ENCODE measurements around the gene THOP1.
"Not testable (repeated sequence)": the region's sequence is repeated elsewhere in the genome, so short reads cannot be mapped to it uniquely, and the experiment has no call there.

Gene THOP1

DNA sequence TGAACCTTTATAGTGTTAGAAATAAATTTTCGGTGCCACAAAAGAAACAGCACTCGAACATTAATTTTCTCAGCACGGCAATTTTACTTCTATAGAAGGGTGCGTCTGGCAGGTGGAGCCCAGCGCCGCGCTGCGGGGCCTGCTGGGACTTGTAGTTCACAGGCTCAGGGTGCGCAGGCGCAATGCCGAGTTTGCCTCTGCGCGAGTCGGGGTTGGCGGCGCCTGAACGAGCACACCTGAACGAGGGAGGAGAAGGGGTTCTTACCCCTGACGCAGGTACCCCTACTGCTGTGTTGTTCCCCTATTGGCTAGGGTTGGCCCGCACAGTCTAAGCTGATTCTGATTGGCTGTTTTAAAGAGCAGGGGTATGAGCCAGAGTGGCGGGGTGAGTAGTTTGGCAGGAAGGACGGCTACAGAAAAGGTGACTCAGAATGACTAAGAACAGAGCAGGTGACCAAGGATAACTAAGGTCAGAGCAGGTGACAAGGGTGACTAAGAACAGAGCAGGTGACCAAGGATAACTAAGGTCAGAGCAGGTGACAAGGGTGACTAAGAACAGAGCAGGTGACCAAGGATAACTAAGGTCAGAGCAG is 32.0 kb downstream of the THOP1 start:
- FAIRE-seq = not testable (repeated sequence)

DNA sequence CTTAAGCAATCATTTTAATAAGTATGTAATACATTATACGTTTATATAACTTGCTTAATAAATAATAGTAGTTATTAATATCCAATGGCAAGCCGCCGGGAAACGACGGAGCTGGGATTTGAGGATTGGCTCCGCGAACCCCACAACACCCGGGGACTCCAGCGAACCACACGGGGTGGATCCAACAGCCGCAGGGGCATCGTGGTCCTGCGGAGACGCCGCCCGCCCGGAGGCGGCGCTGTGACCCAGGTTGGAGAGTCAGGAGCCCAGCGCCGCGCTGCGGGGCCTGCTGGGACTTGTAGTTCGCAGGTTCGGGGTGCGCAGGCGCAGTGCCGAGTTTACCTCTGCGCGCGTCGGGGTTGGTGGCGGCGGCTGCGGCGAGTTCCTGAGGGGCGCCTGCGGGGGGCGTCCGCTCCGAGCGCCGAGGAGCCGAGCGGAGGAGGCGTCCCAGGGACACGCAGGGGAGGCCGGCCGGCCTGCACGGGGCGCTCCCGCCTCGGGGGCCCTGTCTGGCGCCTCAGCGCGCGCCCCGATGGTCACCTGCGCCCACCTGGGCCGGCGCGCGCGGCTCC is 34.3 kb downstream of the THOP1 start, which contains the start of gene ZNF554:
Gene ZNF554, plus strand, starts transcription at position 329 of the 572 bp plus-strand sequence. Its CDS starts 204 bp downstream, at position 533.
- no peak for FAIRE-seq

DNA sequence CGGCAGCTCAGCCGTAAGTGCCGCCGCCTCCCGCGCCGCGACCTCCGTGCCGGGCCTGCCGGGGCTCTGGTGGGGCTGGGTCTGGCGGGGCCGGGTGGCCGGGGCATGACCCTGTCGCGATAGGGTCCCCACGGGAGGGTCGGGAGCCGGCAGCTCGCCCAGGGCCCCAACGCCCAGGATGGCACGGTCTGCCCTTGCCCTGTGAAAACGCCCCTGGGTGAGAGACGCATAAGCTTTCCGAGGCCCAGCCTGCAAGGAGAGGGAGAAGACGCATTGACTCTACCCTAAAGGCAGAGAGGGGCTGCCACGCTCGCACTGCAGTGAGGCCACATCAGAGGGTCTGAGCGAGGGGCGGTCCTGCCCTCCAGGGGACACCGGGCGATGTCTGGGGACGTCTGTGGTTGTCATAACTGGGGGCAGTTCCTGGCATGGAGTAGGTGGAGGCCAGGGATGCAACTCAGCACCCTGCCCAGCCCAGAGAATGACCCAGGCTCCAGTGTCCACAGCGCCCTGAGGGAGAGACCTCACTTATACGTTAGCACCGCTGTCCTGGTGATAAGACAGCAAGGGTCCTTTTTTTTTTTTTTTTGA is 34.9 kb downstream of the THOP1 start:
- FAIRE-seq = no peak

DNA sequence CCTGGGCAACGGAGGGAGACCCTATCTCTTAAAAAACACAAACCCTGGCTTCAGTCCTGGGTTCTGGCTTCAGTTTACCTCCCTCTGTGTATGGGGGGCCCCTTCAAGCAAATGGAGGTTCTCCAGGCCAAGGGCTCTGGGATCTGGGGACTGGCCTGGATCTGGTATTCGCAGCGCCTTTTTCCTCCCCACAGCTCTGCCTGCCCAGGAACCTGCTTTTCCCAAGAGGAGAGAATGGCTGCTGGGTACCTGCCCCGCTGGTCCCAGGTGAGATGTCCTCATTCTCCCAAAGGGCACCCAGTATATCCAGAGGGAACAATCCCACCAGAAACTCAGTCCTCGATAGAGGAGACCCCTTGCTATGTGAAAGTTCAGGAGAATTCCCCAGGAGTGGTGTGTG is 37.5 kb downstream of the THOP1 start:
- FAIRE-seq = no peak

DNA sequence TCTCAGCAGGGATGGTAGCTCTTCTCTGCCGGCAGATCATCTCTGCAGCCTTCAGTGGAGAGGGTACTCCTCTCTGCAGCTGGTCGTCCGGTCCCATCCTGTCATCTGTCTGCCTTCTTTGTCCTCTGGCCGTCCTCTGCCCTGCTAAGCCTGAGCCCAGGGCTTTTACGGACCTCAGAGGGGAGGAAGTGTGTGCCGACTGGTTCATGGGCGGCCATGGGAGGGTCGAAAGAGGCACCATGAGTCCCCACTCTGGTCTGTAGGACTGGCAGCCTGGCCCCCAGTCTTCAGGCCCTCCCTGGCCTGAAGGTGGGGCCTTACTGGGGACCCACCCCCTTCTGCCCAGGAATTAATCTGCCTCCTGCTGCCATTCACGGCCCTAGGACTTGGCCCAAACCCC is 38.3 kb downstream of the THOP1 start:
- no peak for FAIRE-seq

DNA sequence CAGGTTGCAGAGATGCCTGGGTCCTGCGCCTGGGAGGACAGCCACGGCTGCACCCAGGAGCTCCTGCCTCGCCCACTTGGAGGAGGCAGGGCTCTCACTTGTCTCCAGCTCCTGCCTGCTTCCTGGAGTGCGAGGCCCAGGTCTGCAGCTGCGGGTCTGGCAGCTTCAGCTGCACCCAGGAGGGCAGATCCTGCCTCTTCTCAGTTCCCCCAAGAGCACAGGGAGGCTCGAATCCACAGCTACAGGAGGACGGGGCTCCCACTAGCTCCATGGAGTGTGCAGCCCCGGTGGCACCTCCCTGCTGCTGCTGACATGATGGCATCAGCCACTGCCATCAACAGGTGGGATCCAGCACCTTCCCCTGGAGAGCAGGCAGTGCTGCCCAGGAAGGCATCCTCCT is 38.8 kb downstream of the THOP1 start:
- FAIRE-seq = no peak

DNA sequence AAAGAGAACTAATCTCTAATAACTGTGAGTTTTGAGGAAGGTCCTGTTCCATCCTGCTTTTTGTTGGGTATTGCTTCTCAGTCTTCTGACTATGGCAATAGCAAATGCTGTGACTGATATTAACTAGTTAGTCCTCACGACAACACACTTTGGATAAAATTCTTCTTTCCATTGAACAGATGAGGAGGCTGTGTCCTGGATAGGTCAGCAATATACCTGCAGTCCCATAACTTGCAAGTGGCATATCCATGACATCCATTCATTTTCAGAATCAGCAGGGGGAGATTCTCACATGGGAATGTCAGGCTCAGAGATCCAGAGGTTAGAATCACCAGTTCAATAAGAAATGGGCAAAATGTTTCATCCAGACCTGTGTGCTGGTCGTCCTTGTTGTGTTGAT is 41.7 kb downstream of the THOP1 start:
- no peak for FAIRE-seq

DNA sequence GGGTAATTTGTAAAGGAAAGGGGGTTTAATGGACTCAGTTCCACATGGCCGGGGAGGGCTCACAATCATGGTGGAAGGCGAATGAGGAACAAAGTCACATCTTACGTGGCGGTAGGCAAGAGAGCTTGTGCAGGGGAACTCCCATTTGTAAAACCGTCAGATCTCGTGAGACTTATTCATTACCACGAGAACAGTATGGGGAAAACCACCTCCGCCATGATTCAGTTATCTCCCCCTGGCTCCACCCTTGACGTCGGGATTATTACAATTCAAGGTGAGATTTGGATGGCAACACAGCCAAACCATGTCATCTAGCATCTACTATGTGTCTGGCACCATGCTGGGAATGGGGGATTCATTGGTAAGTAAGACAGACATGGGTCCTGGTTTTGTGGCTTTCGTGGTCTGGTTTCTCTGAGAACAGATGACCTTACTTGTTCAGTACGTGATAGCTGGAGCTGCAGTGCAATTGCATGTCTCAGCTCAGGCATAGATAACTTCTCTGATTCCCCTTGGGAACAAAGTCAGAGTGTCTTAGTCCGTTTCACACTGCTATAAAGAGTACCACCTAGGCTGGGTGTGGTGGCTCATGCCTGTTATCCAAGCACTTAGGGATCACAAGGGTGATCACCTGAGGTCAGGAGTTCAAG is 42.7 kb downstream of the THOP1 start:
- FAIRE-seq = no peak

DNA sequence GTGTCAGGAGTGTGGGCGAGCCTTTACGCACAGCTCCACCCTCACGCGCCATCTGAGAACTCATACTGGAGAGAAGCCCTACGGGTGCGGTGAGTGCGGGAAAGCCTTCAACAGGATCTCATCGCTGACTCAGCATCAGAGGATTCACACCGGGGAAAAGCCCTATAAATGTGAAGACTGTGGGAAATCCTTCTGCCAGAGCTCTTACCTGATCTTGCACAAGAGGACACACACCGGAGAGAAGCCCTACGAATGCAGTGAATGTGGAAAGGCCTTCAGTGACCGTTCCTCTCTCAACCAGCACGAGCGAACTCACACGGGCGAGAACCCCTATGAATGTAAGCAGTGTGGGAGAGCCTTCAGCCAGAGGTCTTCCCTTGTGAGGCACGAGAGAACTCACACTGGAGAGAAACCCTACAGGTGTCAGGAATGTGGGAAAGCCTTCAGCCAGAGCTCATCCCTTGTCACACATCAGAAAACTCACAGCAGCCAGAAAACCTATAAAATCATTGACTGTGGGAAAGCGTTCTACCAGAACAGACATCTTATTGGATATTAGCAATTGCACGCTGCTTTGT is 49.1 kb downstream of the THOP1 start:
- FAIRE-seq = no peak

DNA sequence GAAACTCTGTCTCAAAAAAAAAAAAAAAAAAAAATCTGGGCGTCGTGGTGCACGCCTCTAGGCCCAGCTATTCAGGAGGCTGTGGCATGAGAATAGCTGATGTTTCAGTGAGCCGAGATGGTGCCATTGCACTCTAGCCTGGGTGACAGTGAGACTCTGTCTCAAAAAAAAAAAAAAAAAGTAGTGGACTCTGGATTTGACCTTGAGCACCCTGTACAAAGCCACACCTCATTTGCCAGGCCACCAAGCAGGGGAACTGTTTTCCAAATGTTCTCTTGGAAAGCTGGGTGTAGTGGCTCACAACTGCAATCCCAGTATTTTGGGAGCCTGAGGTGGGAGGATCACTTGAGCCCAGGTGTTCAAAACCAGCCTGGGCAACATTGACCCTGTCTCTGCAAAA is 52.1 kb downstream of the THOP1 start:
- no peak for FAIRE-seq

DNA sequence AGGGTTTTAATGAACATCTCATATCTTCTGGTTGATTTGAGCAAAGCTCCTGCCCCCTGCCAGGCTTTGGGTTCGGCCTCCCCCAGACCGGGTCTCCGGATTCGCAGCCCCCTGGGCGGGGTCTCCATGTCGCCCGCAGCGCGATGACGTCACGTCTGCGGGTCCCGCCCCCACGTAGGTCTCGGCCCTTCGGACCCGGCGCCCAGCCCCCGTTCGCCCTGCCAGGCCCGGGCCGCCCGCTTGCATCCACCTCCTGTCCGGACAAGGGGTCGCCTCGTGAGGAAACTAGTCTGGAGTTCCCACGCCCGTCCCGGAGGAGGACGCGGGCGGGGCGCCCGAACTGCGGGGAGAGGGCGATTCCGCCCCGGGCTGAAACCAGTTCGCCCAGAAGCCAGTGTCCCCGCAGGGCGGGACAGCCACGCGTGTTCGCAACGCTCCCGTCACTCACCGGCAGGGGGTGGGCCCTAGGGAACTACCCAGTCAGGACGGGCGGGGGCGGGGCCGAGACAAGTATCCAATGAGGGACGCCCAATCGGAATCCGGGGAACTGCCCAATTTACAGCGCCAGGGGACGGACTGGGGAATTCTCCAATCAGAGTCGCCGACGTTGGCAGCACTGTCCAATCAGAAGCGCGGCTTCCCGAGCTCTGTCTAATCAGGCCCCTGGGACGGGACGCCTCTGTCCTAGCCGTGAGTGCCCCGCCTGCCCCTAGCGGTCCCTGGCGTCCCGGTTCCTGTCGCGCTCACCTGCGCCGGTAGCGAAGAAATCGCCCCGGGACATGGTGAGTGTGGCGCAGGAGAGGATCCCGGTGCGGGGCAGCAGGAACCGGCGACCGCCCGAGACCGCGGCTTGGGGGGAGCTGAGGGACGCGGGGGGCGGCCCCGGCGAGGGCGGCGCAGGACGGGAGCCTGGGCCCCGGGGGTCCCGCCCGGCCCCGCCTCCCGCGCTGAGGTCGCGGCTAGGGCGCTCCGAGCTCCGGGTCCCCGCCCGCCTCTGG is 55.8 kb downstream of the THOP1 start, which contains the start of gene ZNF555:
Gene ZNF555, plus strand, starts transcription at position 682 of the 998 bp plus-strand sequence. Its CDS starts 98 bp downstream, at position 780.
- FAIRE-seq = peak; percentile 90

DNA sequence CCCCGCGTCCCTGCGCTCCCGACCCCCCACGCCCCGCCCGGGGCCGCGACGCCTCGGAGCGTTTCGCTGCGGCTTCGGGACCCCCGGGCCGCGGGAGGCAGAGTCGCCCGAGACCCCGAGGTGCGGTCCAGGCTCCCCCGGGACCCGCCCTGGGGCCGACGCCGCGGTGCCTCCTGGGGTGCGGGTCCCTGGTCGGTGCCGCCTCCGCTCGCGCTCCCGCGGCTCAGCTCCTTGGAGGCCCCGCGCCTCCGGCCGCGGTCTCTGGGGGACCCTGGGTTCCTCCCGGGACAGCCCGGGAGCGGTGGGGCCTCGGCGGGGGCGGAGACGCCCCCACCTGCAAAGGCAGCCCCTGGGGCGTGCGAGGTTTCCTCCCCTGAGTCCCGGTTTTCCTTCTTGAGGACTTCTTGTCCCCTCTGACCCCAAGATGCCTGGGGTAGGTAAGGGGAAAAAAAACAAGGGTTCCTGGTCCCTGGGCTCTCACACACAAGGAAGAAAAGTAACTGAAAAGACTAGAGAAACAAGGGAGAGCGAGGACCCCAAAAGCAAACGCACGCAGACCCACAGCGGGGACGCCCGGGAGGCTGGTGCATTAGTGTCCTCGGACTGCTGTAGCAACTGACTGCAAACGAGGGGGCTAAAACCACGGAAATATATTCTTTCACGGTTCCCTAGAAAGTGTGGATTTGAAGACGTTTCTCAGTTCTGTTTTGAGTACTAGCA is 56.7 kb downstream of the THOP1 start:
- no peak for FAIRE-seq

DNA sequence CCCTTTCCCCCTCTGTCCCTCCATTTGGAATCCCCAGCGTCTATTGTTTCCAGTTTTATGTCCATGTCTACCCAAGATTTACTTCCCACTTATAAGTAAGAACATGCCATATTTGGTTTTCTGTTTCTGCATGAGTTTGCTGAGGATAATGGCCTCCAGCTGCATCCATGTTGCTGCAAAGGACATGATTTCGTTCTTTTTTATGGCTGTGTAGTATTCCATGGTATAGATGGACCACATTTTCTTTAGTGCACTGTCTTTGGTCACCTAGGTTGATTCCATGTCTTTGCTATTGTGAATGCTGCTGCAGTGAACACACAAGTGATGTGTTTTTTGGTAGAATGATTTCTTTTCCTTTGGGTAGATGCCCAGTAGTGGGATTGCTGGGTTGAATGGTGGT is 59.8 kb downstream of the THOP1 start:
- FAIRE-seq = no peak

DNA sequence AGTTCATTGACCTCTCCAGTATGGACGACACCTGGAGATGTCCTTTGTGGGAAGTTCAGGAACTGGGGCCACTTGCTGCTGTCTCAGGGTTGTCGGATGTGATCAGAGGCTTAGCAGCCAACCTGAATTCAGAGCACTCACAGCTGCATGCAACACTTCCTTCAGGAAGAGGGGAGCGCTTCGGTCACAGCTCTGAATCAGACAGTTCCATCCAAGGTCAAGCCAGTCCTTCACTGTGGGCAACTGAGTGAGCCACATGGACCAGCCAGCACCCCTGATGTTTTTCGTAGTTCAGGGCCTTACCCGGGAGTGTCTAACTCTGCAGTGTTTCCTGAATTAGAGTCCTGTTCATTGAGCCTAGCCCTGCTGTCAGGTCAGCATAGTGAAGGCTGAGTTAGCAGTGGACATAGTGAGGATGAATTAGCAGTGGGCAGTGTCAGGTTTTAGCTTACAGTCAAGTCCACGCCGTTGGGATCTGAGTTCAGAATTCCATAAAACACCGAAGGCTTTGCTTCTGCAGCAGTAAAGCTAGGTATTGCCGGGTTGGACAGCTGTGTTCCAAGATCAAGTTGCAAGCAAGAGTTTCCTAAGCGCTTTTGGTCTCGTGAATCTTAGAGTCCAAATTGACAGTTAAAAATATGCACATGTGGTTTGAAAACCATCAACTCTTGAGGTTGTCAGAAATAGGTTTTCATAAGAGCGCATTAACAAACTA is 61.0 kb downstream of the THOP1 start:
- FAIRE-seq = no peak

DNA sequence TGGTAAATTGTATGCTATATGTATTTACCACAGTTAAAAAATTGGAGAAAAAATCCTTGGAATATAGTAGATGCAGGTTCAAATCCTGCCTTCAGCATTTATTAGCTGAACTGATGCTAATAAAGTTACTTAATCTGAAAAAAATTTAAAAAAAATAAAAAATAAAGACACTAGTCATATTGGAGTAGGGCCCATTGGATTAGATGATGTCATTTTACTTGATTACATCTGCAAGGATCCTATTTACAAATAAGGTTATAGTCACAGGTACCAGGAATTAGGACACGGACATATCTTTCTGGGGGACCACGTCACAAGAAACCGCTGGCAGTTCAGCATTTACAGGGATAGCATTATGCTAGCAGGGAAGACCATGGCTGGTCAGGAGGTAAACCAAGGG is 62.2 kb downstream of the THOP1 start:
- no peak for FAIRE-seq

DNA sequence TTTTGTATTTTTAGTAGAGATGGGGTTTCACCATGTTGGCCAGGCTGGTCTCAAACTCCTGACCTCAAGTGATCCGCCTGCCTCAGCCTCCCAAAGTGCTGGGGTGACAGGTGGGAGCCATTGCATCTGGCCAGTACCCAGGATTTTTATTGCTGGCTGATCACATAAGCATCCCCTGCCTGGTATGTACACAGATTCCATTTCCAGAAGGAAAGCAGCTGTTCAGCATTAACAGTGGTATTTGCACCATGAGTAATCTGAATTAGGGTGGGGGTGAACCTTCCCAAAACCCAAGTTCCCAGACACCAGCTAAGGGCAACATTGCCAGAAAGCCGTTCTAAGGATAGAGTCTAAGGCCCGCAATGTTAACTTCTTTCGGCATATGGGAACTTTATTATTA is 63.3 kb downstream of the THOP1 start:
- FAIRE-seq = no peak

DNA sequence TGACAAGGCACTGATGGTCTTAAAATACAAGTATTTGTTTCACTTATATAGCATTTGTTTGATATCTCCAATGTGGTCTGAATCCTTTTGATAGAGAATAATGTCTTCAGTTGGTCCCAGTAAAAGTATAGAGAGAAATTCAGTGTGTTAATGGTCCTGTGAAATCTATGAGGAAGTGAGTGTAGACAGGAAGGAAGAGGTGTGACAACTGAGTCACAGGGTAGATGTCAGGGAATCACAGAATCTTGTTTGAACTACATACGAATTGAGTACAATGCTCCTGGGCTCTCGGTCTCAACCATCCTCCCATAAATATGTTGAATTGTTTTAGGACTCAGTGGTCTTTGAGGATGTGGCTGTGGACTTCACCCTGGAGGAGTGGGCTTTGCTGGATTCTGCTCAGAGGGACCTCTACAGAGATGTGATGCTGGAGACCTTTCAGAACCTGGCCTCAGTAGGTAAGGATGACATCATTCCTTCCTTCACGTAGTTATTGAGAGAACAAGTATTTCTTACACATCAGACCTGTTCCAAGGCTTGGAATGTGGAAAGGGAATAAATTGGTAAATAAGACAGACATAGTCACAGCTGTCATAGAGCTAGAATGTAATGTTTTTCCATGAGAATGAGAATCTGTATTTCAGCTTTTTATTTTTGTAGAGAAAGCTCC is 65.1 kb downstream of the THOP1 start:
- no peak for FAIRE-seq

DNA sequence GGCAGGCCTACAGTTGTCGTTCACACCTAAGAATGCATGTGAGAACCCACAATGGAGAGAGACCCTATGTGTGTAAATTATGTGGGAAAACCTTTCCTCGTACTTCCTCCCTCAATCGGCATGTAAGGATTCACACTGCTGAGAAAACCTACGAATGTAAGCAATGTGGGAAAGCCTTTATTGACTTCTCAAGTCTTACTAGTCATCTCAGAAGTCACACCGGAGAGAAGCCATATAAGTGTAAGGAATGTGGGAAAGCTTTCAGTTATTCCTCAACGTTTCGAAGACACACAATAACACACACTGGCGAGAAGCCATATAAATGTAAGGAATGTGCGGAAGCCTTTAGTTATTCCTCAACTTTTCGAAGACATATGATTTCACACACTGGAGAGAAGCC is 67.3 kb downstream of the THOP1 start:
- FAIRE-seq = no peak

DNA sequence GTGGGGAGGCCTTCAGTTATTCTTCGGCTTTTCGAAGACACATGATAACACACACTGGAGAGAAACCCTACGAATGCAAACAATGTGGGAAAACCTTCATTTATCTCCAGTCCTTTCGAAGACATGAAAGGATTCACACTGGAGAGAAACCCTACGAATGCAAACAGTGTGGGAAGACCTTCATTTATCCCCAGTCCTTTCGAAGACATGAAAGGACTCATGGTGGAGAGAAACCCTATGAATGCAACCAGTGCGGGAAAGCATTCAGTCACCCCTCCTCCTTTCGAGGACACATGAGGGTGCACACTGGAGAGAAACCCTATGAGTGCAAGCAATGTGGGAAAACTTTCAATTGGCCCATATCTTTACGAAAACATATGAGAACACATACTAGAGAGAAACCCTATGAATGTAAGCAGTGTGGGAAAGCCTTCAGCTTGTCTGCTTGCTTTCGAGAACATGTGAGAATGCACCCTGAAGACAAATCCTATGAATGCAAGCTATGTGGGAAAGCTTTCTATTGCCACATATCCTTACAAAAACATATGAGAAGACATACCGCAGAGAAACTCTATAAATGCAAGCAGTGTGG is 67.8 kb downstream of the THOP1 start:
- no peak for FAIRE-seq

DNA sequence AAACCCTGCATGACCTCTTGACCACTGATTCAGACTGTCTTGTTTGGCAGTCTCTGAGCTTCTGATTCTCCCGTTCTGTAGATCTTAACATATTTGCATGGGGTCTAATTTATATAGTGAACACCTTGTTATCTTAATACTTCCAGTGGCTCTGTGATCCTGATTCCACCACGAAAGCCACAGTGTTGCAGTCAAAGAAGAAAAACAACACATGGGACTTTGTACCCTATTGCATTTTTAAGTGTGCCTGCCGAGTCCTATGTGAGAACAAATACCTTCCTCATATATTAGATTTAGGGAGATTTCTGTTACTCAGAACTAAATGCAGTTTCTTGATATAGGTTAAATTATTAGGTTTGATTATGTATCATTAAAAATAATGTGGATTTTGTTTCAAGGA is 69.5 kb downstream of the THOP1 start:
- no peak for FAIRE-seq
